Measurements from ENCODE around the gene NFE2L3.

DNA sequence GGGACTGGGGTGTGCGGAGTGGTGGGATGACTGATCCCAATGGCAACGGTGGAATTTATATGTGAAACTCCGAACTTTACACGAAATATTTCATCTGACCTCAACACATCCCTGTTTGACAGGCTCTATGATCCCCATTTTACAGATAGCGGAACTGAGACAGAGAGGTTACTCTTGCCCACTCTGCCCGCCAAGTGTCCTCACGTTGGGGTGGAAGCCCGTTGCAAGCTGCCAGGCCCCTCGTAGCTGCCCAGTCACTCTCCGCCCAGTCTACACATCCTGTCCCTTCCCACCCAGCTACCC is 397 bp upstream of the NFE2L3 start:
- TF ChIP-seq, protein P1, sequence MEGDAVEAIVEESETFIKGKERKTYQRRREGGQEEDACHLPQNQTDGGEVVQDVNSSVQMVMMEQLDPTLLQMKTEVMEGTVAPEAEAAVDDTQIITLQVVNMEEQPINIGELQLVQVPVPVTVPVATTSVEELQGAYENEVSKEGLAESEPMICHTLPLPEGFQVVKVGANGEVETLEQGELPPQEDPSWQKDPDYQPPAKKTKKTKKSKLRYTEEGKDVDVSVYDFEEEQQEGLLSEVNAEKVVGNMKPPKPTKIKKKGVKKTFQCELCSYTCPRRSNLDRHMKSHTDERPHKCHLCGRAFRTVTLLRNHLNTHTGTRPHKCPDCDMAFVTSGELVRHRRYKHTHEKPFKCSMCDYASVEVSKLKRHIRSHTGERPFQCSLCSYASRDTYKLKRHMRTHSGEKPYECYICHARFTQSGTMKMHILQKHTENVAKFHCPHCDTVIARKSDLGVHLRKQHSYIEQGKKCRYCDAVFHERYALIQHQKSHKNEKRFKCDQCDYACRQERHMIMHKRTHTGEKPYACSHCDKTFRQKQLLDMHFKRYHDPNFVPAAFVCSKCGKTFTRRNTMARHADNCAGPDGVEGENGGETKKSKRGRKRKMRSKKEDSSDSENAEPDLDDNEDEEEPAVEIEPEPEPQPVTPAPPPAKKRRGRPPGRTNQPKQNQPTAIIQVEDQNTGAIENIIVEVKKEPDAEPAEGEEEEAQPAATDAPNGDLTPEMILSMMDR (conservative IDR thresholded peaks at IDR 0.05; ENCODE audit: low read depth, low read length): no peak
- no peak for TF ChIP-seq EZH2phosphoT487 (IDR thresholded peaks at IDR 0.05; ENCODE audit: borderline replicate concordance, low read length)
- no peak for TF ChIP-seq EZH2 (IDR thresholded peaks at IDR 0.05; ENCODE audit: low read length, unreplicated experiment)
